Common myeloid progenitor, CD34-positive (primary cell): Measurements from ENCODE around the gene MAP4K2.

Source experiments
- CTCF ChIA-PET: fragments of 350-600 bp; sonication (Branson Sonifier 250); formaldehyde crosslinking; loops from one replicate; lab custom pipeline; 2021; ENCODE audit warnings: antibody characterized with exemption; lab: Charles Lee
- POLR2A ChIA-PET: fragments of 350-600 bp; sonication (Branson Sonifier 250); formaldehyde crosslinking; loops from one replicate; lab custom pipeline; 2021; ENCODE audit warnings: antibody characterized with exemption; lab: Charles Lee
- DNase-seq, 3 donors: peaks; one replicate each; pipeline versions ENCODE4 v3.0.0 to v3.0.0-alpha.2; 2013
- H3K27ac ChIP-seq, 2 experiments: 1 replicate in 1 of 2; 2 replicates in 1 of 2; pipeline ENCODE4 v1.7.0; 2013; ENCODE audit warnings: inconsistent platforms in 2 of 2, low read length in 2 of 2, mild to moderate bottlenecking in 2 of 2, low read depth in 1 of 2, moderate library complexity in 1 of 2; ENCODE audit not compliant: severe bottlenecking in 2 of 2, insufficient read depth in 1 of 2, poor library complexity in 1 of 2
- H3K27me3 ChIP-seq, 5 experiments: replicated peaks in 2 of 5; 1 replicate in 3 of 5; 2 replicates in 2 of 5; pipeline versions ENCODE4 v1.6.1 to v1.7.0; 2013; ENCODE audit warnings: low read length in 4 of 5, mild to moderate bottlenecking in 2 of 5, moderate library complexity in 2 of 5, inconsistent platforms in 1 of 5; ENCODE audit not compliant: insufficient read depth in 5 of 5, control insufficient read depth in 4 of 5
- H3K36me3 ChIP-seq, 4 experiments: 1 replicate in 2 of 4; 2 replicates in 2 of 4; pipeline versions ENCODE4 v1.6.1 to v1.7.0; 2013; ENCODE audit warnings: low read length in 3 of 4, control low read depth in 1 of 4, mild to moderate bottlenecking in 1 of 4; ENCODE audit not compliant: control insufficient read depth in 4 of 4, insufficient read depth in 4 of 4
- H3K4me1 ChIP-seq, 4 experiments: 1 replicate in 3 of 4; 2 replicates in 1 of 4; pipeline versions ENCODE4 v1.6.1 to v1.7.1; 2013; ENCODE audit warnings: low read length in 3 of 4, mild to moderate bottlenecking in 3 of 4, control low read depth in 1 of 4, inconsistent platforms in 1 of 4, moderate library complexity in 1 of 4; ENCODE audit not compliant: control insufficient read depth in 4 of 4, insufficient read depth in 4 of 4; ENCODE audit errors: control extremely low read depth in 1 of 4
- H3K4me3 ChIP-seq, 7 experiments: 1 replicate in 4 of 7; 2 replicates in 3 of 7; pipeline versions ENCODE4 v1.5.1 to v1.7.0; 2013; ENCODE audit warnings: mild to moderate bottlenecking in 7 of 7, low read length in 6 of 7, moderate library complexity in 6 of 7, inconsistent platforms in 2 of 7, low read depth in 2 of 7, control low read depth in 1 of 7; ENCODE audit not compliant: insufficient read depth in 4 of 7, control insufficient read depth in 1 of 7; ENCODE audit errors: extremely low read depth in 1 of 7
- H3K9me3 ChIP-seq, 5 experiments: 1 replicate in 4 of 5; 2 replicates in 1 of 5; pipeline versions ENCODE4 v1.6.1 to v1.7.1; 2013; ENCODE audit warnings: low read length in 4 of 5, mild to moderate bottlenecking in 2 of 5, inconsistent platforms in 1 of 5, low read depth in 1 of 5, moderate library complexity in 1 of 5; ENCODE audit not compliant: control insufficient read depth in 4 of 5, insufficient read depth in 2 of 5; ENCODE audit errors: control extremely low read depth in 1 of 5
- WGBS: methylation state at CpG from one replicate; pipeline ENCODE4 v1.1.5; 2013; ENCODE audit not compliant: insufficient coverage; 5-methylcytosine and 5-hydroxymethylcytosine counted together

The MAP4K2 gene

GRCh38 chr11:64842851-64843685 lies 40.1 kb upstream of the MAP4K2 start:
- POLR2A ChIA-PET: no interaction called here
- DNase-seq: no peak
- H3K36me3 ChIP-seq: peaks cover 0 to 13% (median 2%) of the 10 kb centered on the region in 4 experiments
- CTCF ChIA-PET: interaction anchor here (0.7 to 33.3 kb wide), 6 partner anchors 21 to 230 kb away, joined by 3 to 1071 read pairs (median 6); partner anchors contain the start of gene EHD1
- no peaks in the 10 kb centered on the region for H3K27me3 ChIP-seq
- peaks cover 0 to 13% (median 11%) of the 10 kb centered on the region in 4 experiments for H3K4me1 ChIP-seq
- no peak overlapping the region for H3K4me3 ChIP-seq
- WGBS: 89% methylated on average over 19 of the region's 19 CpGs
- H3K9me3 ChIP-seq: no peaks in the 10 kb centered on the region
- H3K27ac ChIP-seq: peak overlapping the region in 1 of 2 experiments; percentile 43

- no peak overlapping the region for H3K4me3 ChIP-seq
- peaks cover 0 to 14% (median 2%) of the 10 kb centered on the region in 4 experiments for H3K36me3 ChIP-seq
- 97% methylated on average over 5 of the region's 6 CpGs for WGBS
- H3K4me1 ChIP-seq: peaks cover 0 to 12% (median 10%) of the 10 kb centered on the region in 4 experiments
- no peak for DNase-seq
- H3K27ac ChIP-seq: no peak overlapping the region
- no peaks in the 10 kb centered on the region for H3K9me3 ChIP-seq
- ChIA-PET CTCF (interaction anchor here (16.1 to 33.3 kb wide), 2 partner anchors 22 to 47 kb away, joined by 268 to 1071 read pairs; partner anchors contain the start of gene EHD1), POLR2A (no interaction called here)
- no peaks in the 10 kb centered on the region for H3K27me3 ChIP-seq
These were observed 39.3 kb upstream of the MAP4K2 start for GRCh38 chr11:64842366-64842759.

- POLR2A ChIA-PET: no interaction called here
- H3K27me3 ChIP-seq: no peaks in the 10 kb centered on the region
These were observed 38.8 kb upstream of the MAP4K2 start for GRCh38 chr11:64841592-64842365.

GRCh38 chr11:64839887-64840782 lies 37.1 kb upstream of the MAP4K2 start:
- Histone ChIP-seq H3K36me3 (peaks cover 0 to 19% (median 2%) of the 10 kb centered on the region in 4 experiments), H3K4me1 (peaks cover 0 to 13% (median 8%) of the 10 kb centered on the region in 4 experiments), H3K27me3 (no peaks in the 10 kb centered on the region), H3K27ac (no peak overlapping the region), H3K4me3 (no peak overlapping the region), H3K9me3 (no peaks in the 10 kb centered on the region)
- no peak for DNase-seq
- ChIA-PET POLR2A (no interaction called here), CTCF (interaction anchor here (0.7 to 33.3 kb wide), 6 partner anchors 8 to 52 kb away, joined by 3 to 1071 read pairs (median 4); partner anchors contain the start of gene EHD1)
- WGBS: 95% methylated on average over 18 of the region's 24 CpGs

More at GRCh38 chr11:64841592-64842365, 38.8 kb upstream of the MAP4K2 start:
- Histone ChIP-seq H3K27ac (no peak overlapping the region), H3K4me1 (peaks cover 0 to 13% (median 9%) of the 10 kb centered on the region in 4 experiments), H3K4me3 (no peak overlapping the region), H3K9me3 (no peaks in the 10 kb centered on the region), H3K36me3 (peaks cover 0 to 14% (median 2%) of the 10 kb centered on the region in 4 experiments)
- WGBS: 93% methylated on average over 12 of the region's 15 CpGs
- DNase-seq: no peak
- CTCF ChIA-PET: interaction anchor here (16.1 to 33.3 kb wide), 2 partner anchors 23 to 48 kb away, joined by 268 to 1071 read pairs; partner anchors contain the start of gene EHD1

GRCh38 chr11:64839335-64839734 lies 36.3 kb upstream of the MAP4K2 start:
- no peak for DNase-seq
- Histone ChIP-seq H3K36me3 (peaks cover 0 to 22% (median 2%) of the 10 kb centered on the region in 4 experiments), H3K9me3 (no peaks in the 10 kb centered on the region), H3K4me3 (no peak overlapping the region), H3K27me3 (no peaks in the 10 kb centered on the region), H3K4me1 (peaks cover 0 to 10% (median 6%) of the 10 kb centered on the region in 4 experiments), H3K27ac (no peak overlapping the region)
- POLR2A ChIA-PET: no interaction called here
- 92% methylated on average over 8 of the region's 13 CpGs for WGBS
- CTCF ChIA-PET: interaction anchor here (0.7 to 33.3 kb wide), 3 partner anchors 9 to 51 kb away, joined by 3 to 1071 read pairs (median 6); partner anchors contain the start of gene EHD1

- POLR2A ChIA-PET: no interaction called here
- Histone ChIP-seq H3K4me3 (no peak overlapping the region), H3K36me3 (peaks cover 0 to 28% (median 2%) of the 10 kb centered on the region in 4 experiments), H3K27ac (no peak overlapping the region), H3K4me1 (peaks cover 0 to 6% (median 2%) of the 10 kb centered on the region in 4 experiments), H3K27me3 (no peaks in the 10 kb centered on the region), H3K9me3 (no peaks in the 10 kb centered on the region)
- DNase-seq: no peak
- CTCF ChIA-PET: interaction anchor here (0.5 to 33.3 kb wide), 3 partner anchors 50 to 177 kb away, joined by 4 to 1071 read pairs (median 6); partner anchors contain the start of gene EHD1
- 96% methylated on average over 21 of the region's 28 CpGs for WGBS
These were observed 35.8 kb upstream of the MAP4K2 start for GRCh38 chr11:64838600-64839334.
